SIG-M5 (cell line): ENCODE measurements around the gene PLEKHA1.

Source experiments
- DNase-seq: peaks from one replicate; lab custom pipeline; 2025; lab: John Stamatoyannopoulos, UW

Gene PLEKHA1

GRCh38 chr10:122461729-122462532 is 87.4 kb downstream of the PLEKHA1 start:
- no peak for DNase-seq

GRCh38 chr10:122462533-122463465 is 88.3 kb downstream of the PLEKHA1 start:
- DNase-seq, result no peak

GRCh38 chr10:122463466-122464249 is 89.2 kb downstream of the PLEKHA1 start:
- DNase-seq, result no peak

DNA sequence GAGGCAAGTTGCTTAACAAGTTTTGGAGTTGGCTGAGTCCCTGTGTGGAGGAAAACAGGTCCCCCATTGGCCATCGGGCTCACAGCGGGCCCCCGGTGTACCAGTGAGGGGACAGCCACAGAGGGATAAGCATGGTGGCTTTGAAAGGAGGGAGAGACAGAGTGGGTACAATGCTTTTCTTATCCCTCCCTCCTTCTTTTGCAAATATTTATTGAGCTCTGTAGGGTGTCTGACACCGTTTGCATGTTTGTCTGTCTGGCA is 89.7 kb downstream of the PLEKHA1 start:
- DNase-seq, result no peak

DNA sequence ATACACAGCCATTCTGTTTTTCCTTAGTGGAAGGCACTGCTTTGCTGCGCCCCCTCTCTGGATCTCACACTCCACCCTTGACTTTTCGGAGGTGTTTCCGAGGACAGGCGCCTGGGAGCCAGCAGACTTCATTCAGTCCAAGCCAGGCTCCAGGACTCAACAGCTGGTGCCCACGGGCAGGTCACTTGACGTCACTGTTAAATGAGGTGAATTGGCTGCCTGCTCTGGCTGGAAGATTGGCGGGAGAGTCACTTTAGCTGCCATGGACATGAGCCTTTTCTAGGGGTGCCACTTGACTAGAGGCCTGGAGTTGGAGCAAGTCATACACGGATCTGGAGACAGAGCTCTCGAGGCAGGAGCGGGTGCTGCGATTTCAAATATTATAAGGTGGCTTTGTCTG is 90.1 kb downstream of the PLEKHA1 start:
- DNase-seq, result no peak

GRCh38 chr10:122465401-122466040 is 91.0 kb downstream of the PLEKHA1 start:
- DNase-seq, result no peak

- DNase-seq, result no peak
Observed at GRCh38 chr10:122466951-122467381, 92.5 kb downstream of the PLEKHA1 start.

- DNase-seq, result no peak
Observed at GRCh38 chr10:122467701-122468100, 93.2 kb downstream of the PLEKHA1 start.

- DNase-seq, result no peak
Observed at GRCh38 chr10:122468307-122468925, 93.9 kb downstream of the PLEKHA1 start.

DNA sequence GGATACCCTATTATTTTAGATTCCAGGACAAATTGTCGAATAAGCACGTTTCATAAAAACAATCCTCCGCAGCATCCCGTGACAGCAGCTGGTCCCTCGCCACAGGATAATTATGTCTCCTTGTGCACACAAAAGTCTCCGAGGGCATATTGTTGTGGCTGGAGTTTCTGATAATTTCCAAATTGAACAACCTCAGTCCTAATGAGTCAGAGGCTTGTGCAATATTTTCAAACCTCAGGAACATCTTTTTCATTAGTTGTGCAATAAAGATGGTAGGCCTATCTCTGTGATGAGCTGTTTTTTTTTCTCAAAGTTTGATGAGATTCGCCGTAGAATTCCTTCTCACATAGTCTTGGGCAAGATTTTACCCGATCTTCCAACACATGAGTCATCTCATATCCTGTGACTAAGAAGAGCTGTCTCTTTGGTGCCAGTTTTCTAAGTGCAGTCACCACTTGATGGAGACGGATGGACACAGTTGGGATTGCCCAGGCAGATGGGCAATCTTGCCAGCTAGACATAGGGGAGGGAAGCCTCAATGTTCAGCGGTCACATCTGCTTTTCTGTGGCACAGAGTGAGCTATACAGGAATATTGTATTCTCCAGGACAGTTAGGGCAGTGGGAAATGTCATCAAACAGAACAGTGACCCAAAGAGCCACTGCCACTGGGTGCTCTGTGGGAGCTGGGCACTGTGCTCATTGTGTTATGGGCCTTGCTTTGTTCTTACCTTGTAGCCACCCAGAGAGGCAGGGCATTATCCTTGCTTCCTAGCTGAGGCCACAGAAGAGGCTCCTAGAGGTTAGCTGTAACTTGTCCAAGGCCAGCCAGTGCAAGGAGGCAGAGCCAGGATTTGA is 94.6 kb downstream of the PLEKHA1 start:
- peak; percentile 28 for DNase-seq

DNA sequence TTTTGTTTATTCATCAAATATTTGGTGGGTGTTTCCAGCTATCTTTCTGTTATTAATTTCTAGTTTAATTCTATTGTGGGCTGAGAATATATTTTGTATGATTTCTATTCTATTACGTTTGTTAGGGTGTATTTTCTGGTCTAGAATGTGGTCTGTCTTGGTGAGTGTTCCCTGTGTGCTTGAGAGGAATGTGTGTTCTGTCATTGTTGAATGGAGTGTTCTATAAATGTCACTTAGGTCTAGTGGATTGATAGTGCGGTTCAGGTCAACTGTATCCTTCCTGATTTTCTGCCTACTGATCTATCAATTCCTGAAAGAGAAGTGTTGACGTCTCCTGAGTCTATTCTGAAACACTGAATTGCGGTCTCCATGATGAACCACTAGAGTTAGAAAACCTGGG is 95.3 kb downstream of the PLEKHA1 start:
- no peak for DNase-seq

DNA sequence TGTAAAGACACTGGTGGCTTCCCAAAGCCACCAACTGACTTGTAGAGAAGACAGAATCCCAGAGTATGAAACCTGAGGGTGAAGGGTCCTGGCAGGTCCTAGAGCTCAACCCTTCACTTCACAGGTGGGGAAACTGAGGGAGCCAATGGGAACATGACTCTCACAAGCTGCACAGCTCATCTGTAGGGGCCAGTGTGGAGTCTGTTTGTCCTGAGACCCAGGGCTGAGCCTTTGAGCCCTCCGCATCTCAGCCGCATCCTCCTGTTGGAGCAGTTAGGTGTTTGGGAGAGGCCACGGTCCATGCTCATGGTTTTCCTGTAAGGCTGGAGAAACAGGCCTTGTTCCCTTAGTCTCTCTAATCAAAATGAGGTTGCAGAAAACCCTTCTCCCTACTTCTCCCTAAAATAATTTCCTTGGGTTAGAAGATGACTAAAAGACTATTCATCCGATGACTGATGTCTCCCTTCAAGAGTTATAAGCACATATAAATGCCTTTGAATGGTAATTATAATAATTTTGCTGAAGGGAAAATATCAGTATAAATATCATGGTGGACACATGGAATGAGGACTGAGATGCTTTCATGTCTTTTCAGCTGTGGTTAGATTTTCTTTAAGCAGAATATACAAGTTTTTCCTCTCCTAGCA is 97.1 kb downstream of the PLEKHA1 start:
- DNase-seq, result no peak

GRCh38 chr10:122473116-122473515 is 98.6 kb downstream of the PLEKHA1 start:
- DNase-seq, result no peak

DNA sequence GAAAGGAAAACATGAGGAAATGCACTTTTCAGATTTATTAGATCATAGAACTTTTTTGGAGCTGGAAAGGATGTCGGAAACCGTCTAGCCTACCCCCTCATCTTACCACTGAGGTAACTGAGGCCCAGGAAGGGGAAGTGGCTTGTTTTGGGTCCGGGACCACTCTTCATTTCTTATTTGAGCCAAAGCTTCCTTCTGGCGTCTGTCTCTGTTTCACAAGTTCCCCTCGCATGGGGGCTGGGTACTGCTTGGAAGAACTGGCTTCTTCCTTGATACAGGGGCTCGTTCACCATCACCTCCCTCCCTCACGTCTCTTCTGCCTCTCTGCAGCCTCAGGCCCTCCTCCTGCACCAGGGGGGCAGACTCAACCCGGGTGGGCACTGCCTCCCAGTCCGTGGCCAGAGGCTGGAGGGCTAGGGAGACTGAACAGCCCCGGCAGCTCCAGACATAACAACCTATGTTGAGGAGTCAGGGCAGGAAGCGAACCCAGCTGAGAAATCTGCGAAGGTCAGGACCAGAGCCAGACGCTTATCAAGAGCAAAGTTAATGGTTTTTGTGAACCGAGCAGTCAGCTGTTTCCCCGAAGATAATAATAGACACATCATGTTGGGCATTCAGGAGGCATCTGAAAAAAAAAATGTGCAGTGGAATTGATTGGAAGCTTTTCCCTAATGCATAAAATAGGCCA is 99.8 kb downstream of the PLEKHA1 start:
- no peak for DNase-seq

- no peak for DNase-seq
Observed at GRCh38 chr10:122475100-122475499, 100.6 kb downstream of the PLEKHA1 start.

DNA sequence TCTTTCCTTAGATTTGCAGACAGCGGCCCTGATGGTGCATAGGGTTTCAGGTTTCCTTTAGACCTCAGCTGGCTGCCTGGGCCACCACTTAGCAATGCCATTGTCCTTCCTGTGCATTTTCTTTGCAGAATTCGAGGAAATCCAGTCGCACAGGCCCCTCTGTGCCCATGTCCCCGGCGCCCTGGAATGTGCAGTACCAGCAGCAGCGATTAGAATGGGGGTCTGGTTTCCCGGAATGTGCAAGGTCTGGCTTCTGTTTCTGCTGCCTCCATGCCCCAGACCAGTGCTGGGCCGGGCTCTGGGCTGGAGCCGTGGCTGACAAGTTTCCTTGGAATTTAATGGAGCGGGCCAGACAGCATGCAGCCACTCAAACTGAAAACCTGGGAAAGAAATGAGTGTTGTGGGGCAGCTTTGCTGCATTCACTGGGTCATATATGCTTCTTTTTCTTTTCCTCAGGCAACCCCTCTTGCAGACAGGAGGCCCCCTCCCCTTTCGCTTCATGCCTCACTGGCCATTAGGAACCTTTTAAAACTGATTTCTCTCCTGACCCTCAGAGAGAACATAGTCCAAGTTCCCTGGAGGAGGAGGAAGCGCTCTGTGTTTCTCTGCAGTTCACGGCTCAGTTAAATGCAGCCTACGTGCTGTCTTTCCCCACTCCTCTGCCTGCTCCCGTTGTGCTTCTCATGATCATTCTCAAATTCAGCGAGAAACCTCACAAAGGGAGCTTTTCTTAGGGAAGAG is 101.3 kb downstream of the PLEKHA1 start:
- no peak for DNase-seq

GRCh38 chr10:122476333-122476695 is 101.8 kb downstream of the PLEKHA1 start:
- DNase-seq, result no peak

DNA sequence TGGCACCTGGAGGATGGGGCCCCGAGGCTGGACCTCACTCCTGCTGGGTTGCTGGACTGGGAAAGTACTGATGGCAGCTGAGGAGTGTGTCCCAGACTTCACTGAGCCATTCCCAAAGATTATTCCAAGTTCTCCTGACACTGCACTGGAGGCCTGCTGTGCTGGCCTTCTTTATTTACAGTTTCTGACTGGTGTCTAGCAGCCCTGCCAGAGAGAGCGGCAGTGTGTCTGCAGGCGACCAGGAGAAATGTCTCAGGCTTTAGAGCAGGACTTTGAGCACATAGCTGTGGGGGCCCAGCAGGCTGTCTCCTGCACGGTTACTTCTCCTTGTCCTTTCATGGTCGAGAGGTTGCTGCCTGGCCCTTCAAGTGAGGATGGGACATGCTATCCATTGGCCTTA is 102.9 kb downstream of the PLEKHA1 start:
- DNase-seq, result no peak

- no peak for DNase-seq
Observed at GRCh38 chr10:122478971-122479370, 104.5 kb downstream of the PLEKHA1 start.
